SU-DHL-6 (cell line): Measurements from ENCODE around the gene SOX6.

ENCODE experiments used
- H2AFZ ChIP-seq: fragments of 200-600 bp; sonication (generic); 2 replicates; pipeline ENCODE4 v1.6.1; 2014; ENCODE audit warnings: low read depth, mild to moderate bottlenecking, moderate library complexity, mixed read lengths, antibody characterized with exemption, low read length; ENCODE audit not compliant: severe bottlenecking
- H3F3A ChIP-seq: fragments of 200-600 bp; shearing (Covaris generic); 2 replicates; pipeline ENCODE4 v1.6.0; 2016; ENCODE audit warnings: antibody characterized with exemption, mild to moderate bottlenecking; ENCODE audit not compliant: insufficient read depth
- H3K27ac ChIP-seq: fragments of 200-600 bp; sonication (generic); 2 replicates; pipeline ENCODE4 v1.5.1; 2016; ENCODE audit warnings: low read depth, mild to moderate bottlenecking, low read length, moderate library complexity, mixed read lengths
- H3K27me3 ChIP-seq: fragments of 200-600 bp; sonication (generic), shearing (Covaris generic); 2 replicates; pipeline ENCODE4 v1.6.0; 2014; ENCODE audit warnings: mild to moderate bottlenecking, low read length
- H3K36me3 ChIP-seq: fragments of 200-600 bp; sonication (generic); 2 replicates; pipeline ENCODE4 v1.6.1; 2014; ENCODE audit warnings: mild to moderate bottlenecking, low read length, mixed read lengths
- H3K4me2 ChIP-seq: fragments of 300-600, 200-600 bp; shearing (Covaris generic), sonication (generic); 2 replicates; pipeline ENCODE4 v1.6.0; 2014; ENCODE audit warnings: low read length, low read depth, mild to moderate bottlenecking; ENCODE audit not compliant: poor library complexity, severe bottlenecking
- H3K4me3 ChIP-seq: fragments of 200-600 bp; sonication (generic); 2 replicates; pipeline ENCODE4 v1.5.1; 2014; ENCODE audit warnings: antibody characterized with exemption, low read length, mild to moderate bottlenecking, mixed read lengths; ENCODE audit not compliant: insufficient read depth, poor library complexity, severe bottlenecking
- H3K79me2 ChIP-seq: fragments of 200-600 bp; sonication (generic); 2 replicates; pipeline ENCODE4 v1.6.1; 2014; ENCODE audit warnings: mild to moderate bottlenecking, low read length, moderate library complexity; ENCODE audit not compliant: insufficient read depth
- H3K9ac ChIP-seq: fragments of 200-600 bp; sonication (generic); 2 replicates; pipeline ENCODE4 v1.7.0; 2014; ENCODE audit warnings: mild to moderate bottlenecking, low read length
- H3K9me2 ChIP-seq: fragments of 200-600 bp; sonication (generic); replicated peaks from 2 replicates; pipeline ENCODE4 v1.6.1; 2014; ENCODE audit warnings: low read length; ENCODE audit not compliant: insufficient read depth
- H3K9me3 ChIP-seq: fragments of 200-600 bp; sonication (generic); 2 replicates; pipeline ENCODE4 v1.6.1; 2014; ENCODE audit warnings: low read length, mixed read lengths; ENCODE audit not compliant: insufficient read depth
- H4K20me1 ChIP-seq: fragments of 200-600 bp; sonication (generic); 2 replicates; pipeline ENCODE4 v1.6.1; 2014; ENCODE audit warnings: low read depth, mild to moderate bottlenecking, antibody characterized with exemption, low read length, moderate library complexity, mixed read lengths
- EZH2phosphoT487 ChIP-seq: fragments of 200-600 bp; sonication (generic), shearing (Covaris generic); conservative IDR thresholded peaks from 2 replicates; pipeline ENCODE4 v1.6.1; 2018; ENCODE audit warnings: mild to moderate bottlenecking, antibody characterized with exemption, low read length, moderate library complexity, mixed read lengths
- TF ChIP-seq, protein P1 (sequence below): fragments of 200-600 bp; sonication (generic); IDR thresholded peaks from one replicate; pipeline ENCODE4 v1.5.1; 2017; ENCODE audit warnings: antibody characterized with exemption, mild to moderate bottlenecking, low read length, moderate library complexity; ENCODE audit not compliant: insufficient read depth, poor library complexity, severe bottlenecking

The SOX6 gene

DNA sequence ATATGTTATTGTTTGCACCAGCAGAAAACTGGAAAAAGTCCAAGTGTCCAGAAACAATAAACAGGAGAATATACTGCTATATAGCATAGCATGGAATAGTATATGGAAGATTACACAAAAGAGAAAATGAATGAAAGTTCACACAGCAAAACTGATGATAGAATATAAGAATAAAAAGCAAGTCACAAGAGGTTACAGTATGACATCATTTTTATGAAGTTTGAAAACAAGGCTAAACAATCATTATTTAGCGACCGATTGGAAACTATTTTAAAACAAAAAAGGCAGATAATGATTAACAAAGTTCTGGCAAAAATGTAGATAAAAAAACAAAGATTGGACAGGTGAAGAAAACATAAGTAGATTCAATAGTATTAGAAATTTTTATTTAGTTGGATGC lies 47.1 kb downstream of the SOX6 start:
- no peaks in the 10 kb centered on the region for H3K9me3 ChIP-seq
- H3K36me3 ChIP-seq: no peaks in the 10 kb centered on the region
- H3K9me2 ChIP-seq: no peaks in the 10 kb centered on the region
- H3K79me2 ChIP-seq: no peaks in the 10 kb centered on the region
- H4K20me1 ChIP-seq: no peaks in the 10 kb centered on the region
- H3K27me3 ChIP-seq: no peaks in the 10 kb centered on the region
- no peak overlapping the region for H3K4me3 ChIP-seq
- no peaks in the 10 kb centered on the region for H3F3A ChIP-seq
- H3K9ac ChIP-seq: no peak overlapping the region
- no peak overlapping the region for H3K27ac ChIP-seq
- no peak overlapping the region for H2AFZ ChIP-seq
- H3K4me2 ChIP-seq: no peak overlapping the region
- TF ChIP-seq EZH2phosphoT487: no peak
- TF ChIP-seq, protein P1, sequence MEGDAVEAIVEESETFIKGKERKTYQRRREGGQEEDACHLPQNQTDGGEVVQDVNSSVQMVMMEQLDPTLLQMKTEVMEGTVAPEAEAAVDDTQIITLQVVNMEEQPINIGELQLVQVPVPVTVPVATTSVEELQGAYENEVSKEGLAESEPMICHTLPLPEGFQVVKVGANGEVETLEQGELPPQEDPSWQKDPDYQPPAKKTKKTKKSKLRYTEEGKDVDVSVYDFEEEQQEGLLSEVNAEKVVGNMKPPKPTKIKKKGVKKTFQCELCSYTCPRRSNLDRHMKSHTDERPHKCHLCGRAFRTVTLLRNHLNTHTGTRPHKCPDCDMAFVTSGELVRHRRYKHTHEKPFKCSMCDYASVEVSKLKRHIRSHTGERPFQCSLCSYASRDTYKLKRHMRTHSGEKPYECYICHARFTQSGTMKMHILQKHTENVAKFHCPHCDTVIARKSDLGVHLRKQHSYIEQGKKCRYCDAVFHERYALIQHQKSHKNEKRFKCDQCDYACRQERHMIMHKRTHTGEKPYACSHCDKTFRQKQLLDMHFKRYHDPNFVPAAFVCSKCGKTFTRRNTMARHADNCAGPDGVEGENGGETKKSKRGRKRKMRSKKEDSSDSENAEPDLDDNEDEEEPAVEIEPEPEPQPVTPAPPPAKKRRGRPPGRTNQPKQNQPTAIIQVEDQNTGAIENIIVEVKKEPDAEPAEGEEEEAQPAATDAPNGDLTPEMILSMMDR: no peak

DNA sequence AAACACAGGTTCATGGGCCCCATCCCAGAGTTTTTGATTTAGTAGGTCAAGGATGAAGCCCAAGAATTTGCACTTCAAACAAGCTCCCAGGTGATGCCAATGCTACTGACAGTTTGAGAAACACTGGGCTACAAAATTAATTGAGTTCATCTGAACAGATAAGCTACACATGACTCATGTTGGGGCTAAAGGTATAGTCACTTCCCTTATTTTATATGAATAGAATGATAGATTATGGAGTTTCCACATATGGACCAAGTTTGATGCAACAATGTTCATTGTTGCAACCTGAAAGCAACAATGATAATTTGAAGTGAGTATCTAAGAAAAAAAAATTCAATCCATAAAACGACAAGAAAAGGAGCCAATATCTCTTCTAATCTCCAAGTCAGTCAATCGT lies 54.9 kb downstream of the SOX6 start:
- H2AFZ ChIP-seq: no peak overlapping the region
- no peaks in the 10 kb centered on the region for H3K9me2 ChIP-seq
- H3F3A ChIP-seq: no peaks in the 10 kb centered on the region
- H3K4me3 ChIP-seq: no peak overlapping the region
- TF ChIP-seq, protein P1: no peak
- TF ChIP-seq EZH2phosphoT487: no peak
- H3K4me2 ChIP-seq: no peak overlapping the region
- no peaks in the 10 kb centered on the region for H4K20me1 ChIP-seq
- H3K36me3 ChIP-seq: no peaks in the 10 kb centered on the region
- no peaks in the 10 kb centered on the region for H3K79me2 ChIP-seq
- no peaks in the 10 kb centered on the region for H3K9me3 ChIP-seq
- H3K9ac ChIP-seq: no peak overlapping the region
- H3K27me3 ChIP-seq: no peaks in the 10 kb centered on the region
- no peak overlapping the region for H3K27ac ChIP-seq

DNA sequence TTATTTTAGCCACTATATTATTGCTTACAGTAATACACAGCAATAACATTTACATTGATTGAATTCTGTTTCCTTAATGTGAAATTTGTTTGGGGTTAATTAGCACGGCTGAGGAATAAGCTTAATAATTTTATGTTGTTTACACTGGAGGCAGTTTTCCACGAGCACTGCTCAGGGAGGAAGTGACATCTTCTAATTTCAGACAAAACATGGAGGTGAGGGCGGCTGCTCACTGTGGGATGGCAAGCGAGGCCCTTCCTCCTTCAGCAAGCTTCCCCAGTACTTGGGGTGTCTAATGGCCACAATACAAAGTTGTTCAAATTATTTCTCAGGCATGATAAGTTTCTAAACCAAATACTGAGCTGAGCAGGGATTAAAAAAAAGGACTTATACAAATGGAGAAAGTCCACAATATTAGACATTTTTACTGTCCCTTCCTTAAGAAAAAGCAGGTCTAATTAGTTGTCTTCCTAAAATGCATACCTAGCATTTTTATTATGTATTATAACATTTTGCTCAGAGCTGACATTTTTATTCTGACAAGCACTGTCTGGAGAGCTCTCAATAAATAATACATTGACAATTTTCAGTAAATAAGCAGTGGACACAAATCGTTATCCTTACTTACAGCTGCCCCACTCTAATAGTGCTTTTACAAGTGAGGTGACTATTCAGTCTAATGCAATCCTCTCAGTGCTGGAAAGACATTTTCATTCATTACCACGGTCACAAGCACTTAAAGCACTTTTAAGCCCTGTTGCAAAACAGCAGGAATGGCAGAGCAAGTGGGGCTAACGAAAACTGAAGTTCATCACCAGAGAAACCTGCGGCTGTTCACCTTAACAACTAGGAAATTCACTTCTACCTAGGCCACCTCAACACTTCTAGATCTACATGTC lies 56.2 kb downstream of the SOX6 start:
- Histone ChIP-seq H3K9me3 (no peaks in the 10 kb centered on the region), H3F3A (no peaks in the 10 kb centered on the region)
- TF ChIP-seq, protein P1: no peak

More for the DNA sequence above, 56.2 kb downstream of the SOX6 start:
- Histone ChIP-seq H2AFZ (no peak overlapping the region), H3K27me3 (no peaks in the 10 kb centered on the region), H3K4me2 (no peak overlapping the region), H3K4me3 (no peak overlapping the region), H3K27ac (no peak overlapping the region), H3K79me2 (no peaks in the 10 kb centered on the region), H3K9me2 (no peaks in the 10 kb centered on the region), H4K20me1 (no peaks in the 10 kb centered on the region), H3K9ac (no peak overlapping the region), H3K36me3 (no peaks in the 10 kb centered on the region)
